Activated T-helper 9 cell treated with anti-CD3 and anti-CD28 coated beads, Interleukin-2, amount 50 U/mL, for 16 hours (primary cell): ENCODE measurements around the gene CRYGA.
"Not testable (repeated sequence)": the region's sequence is repeated elsewhere in the genome, so short reads cannot be mapped to it uniquely, and the experiment has no call there.

Source experiments
- DNase-seq: peaks from one replicate; pipeline ENCODE4 v3.0.0-alpha.2; 2020; ENCODE audit warnings: low read depth

The CRYGA gene

GRCh38 chr2:208125251-208125650 lies 38.1 kb downstream of the CRYGA start:
- no peak for DNase-seq

- not testable (repeated sequence) for DNase-seq
These were observed 39.2 kb downstream of the CRYGA start, which contains the start of gene CRYGD for GRCh38 chr2:208124013-208124715. TSS of gene CRYGD (minus strand) at chr2:208124524. CDS start at chr2:208124473, 51 bp downstream.

- DNase-seq, result no peak
These were observed 41.1 kb downstream of the CRYGA start for GRCh38 chr2:208122248-208122647.

- DNase-seq, result no peak
These were observed 44.5 kb downstream of the CRYGA start for GRCh38 chr2:208118918-208119317.

- not testable (repeated sequence) for DNase-seq
These were observed 46.0 kb downstream of the CRYGA start for GRCh38 chr2:208117390-208117789.

GRCh38 chr2:208112969-208113368 lies 50.4 kb downstream of the CRYGA start:
- DNase-seq, result no peak

GRCh38 chr2:208112273-208112745 lies 51.1 kb downstream of the CRYGA start:
- not testable (repeated sequence) for DNase-seq
